D721Med (cell line): ENCODE measurements around the gene IFIT1B.

Experiments used
- DNase-seq: peaks from one replicate; pipeline ENCODE4 v3.0.0; 2011; ENCODE audit warnings: low spot score; ENCODE audit not compliant: insufficient read length
- FAIRE-seq: peaks from 2 replicates; lab custom pipeline; 2011; peaks lifted over from hg19 to GRCh38; lab: Jason Lieb, UNC
- TF ChIP-seq, protein P1 (sequence below): IDR thresholded peaks from 2 replicates; pipeline ENCODE4 v1.5.1; 2012; ENCODE audit warnings: mild to moderate bottlenecking, control low read depth; ENCODE audit not compliant: insufficient read depth; ENCODE audit errors: missing control alignments

Gene IFIT1B

DNA sequence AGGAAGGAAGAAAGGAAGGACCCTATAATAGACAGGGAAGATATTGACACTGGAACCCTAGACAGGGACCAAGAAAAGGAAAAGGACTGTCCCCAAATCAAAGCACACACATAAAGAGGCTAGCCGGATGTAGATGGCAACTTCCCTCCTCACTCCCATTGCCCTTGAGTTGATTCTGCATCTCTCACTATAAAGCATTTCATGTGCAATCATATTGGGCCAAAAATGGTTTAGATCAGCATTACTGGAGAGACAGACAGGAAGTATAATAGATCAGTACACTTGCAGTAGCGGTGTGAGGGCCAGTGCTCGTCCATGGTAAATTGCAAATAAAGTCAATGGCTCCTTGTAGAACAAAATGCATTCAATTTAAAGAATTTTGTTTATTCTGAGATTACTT, 41.6 kb upstream of the IFIT1B start:
- no peak for FAIRE-seq

DNA sequence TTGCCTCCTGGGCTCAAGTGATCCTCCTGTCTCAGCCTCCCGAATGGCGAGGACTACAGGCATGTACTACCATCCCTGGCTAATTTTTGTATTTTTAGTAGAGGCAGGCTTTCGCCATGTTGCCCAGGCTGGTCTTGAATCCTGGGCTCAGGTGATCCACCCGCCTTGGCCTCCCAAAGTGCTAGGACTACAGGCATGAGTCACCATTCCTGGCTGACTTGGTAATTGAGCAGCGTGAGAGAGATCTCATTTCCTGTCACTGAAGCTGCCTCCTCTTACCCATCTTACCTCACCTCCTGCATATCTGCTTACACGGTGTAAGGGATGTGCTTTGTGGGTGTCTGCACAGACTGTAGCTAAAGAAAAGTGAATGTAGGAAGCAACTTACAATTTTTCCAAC, 40.4 kb upstream of the IFIT1B start:
- TF ChIP-seq, protein P1, sequence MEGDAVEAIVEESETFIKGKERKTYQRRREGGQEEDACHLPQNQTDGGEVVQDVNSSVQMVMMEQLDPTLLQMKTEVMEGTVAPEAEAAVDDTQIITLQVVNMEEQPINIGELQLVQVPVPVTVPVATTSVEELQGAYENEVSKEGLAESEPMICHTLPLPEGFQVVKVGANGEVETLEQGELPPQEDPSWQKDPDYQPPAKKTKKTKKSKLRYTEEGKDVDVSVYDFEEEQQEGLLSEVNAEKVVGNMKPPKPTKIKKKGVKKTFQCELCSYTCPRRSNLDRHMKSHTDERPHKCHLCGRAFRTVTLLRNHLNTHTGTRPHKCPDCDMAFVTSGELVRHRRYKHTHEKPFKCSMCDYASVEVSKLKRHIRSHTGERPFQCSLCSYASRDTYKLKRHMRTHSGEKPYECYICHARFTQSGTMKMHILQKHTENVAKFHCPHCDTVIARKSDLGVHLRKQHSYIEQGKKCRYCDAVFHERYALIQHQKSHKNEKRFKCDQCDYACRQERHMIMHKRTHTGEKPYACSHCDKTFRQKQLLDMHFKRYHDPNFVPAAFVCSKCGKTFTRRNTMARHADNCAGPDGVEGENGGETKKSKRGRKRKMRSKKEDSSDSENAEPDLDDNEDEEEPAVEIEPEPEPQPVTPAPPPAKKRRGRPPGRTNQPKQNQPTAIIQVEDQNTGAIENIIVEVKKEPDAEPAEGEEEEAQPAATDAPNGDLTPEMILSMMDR = no peak
- FAIRE-seq (no peak), DNase-seq (no peak)

More for the DNA sequence above, 41.6 kb upstream of the IFIT1B start:
- DNase-seq = no peak
- TF ChIP-seq, protein P1 = no peak

DNA sequence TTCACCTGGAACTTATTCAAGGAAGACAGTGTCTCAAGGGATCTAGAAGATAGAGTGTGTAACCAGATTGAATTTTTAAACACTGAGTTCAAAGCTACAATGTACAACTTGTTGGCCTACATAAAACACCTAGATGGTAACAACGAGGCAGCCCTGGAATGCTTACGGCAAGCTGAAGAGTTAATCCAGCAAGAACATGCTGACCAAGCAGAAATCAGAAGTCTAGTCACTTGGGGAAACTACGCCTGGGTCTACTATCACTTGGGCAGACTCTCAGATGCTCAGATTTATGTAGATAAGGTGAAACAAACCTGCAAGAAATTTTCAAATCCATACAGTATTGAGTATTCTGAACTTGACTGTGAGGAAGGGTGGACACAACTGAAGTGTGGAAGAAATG, 39.1 kb upstream of the IFIT1B start:
- FAIRE-seq (no peak), DNase-seq (no peak)
- TF ChIP-seq, protein P1 = no peak

DNA sequence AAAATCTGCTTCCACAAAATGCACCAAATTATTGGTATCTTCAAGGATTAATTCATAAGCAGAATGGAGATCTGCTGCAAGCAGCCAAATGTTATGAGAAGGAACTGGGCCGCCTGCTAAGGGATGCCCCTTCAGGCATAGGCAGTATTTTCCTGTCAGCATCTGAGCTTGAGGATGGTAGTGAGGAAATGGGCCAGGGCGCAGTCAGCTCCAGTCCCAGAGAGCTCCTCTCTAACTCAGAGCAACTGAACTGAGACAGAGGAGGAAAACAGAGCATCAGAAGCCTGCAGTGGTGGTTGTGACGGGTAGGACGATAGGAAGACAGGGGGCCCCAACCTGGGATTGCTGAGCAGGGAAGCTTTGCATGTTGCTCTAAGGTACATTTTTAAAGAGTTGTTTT, 38.0 kb upstream of the IFIT1B start:
- FAIRE-seq (no peak), DNase-seq (no peak)
- TF ChIP-seq, protein P1 = no peak

DNA sequence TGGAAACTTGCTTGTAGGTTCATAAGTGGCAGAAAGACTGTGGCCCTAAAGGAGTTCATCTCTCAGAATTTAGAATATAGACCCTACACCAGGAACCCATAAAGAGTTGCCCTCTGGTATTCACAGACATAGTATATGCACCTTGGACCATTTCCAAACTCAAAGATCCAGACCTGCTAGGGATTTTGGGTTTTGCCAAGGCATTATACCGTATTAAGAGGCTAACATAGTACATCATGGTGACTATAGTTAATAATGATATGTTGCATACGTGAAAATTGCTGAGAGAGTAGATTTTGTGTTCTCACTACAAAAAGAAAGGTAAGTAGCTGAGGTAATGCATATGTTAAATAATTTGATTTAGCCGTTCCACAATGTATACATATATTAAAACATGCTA, 36.2 kb upstream of the IFIT1B start:
- FAIRE-seq (no peak), DNase-seq (no peak)
- TF ChIP-seq, protein P1 = no peak

DNA sequence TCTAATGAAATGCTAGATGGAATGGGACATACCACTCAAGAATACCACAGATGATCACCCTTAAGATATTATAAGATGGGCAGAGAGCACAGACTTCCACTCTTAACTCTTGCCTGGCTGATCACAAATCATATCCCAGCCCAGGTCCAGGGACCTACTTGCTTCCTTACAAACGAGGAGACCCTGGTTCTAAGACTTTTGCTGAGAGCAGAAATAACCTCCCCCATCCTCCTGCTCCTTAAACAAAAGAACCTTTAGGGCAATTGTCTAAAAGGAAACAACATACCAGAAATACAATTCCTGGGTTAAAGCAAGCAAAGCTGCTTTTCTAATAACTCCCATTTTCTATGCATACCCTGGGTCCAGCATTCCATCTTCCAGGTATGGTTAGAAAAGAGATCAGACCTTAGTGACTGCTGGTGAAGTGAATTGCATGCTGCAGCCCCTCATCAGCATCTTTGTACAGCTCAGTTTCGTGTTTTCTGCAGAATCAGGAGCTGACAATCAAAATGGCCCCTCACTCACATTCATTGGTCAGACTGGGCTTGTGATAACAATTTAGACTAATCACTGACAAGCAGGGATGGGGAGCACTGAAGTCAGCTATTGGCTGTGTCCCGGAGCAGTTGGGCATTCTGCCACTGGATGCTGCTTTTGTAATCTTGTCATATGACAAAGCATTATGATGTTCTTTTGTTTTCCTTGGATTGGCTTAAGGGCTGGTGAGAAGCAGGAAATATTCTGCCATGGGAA, 35.5 kb upstream of the IFIT1B start:
- DNase-seq (no peak), FAIRE-seq (no peak)
- TF ChIP-seq, protein P1 = no peak

DNA sequence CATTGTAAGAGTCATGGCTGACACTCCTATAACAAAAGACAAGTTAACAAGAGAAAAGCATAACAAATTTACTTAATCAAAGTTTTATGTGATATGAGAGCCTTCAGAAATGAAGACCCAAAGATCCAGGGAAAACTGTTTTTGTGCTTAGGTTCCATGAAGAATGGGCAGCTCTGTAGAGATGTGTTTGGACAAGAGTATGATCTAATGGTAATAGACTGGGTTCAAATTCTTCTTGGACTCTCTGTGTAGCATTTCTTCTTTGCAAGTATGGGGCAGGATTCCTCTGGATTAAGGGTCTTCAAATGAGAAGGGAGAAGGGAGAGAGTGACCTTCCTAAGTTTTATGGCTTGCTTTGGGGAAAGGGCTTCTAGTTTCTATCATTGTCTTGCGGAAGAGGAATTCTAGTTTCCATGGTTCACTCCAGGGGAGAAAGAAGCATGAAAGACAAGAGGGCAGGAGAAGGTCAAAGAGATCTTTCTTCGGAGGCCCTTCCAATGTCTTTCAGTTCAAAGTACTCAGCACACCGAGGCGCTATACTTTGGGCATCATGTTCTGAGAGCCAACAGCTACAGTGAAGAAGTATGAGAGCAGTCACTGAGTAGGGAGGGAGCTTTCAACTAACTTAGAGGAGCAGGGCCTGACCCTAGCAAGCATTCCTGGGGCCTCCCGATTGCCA, 34.6 kb upstream of the IFIT1B start:
- FAIRE-seq (no peak), DNase-seq (no peak)
- TF ChIP-seq, protein P1 = no peak
